Measurements from ENCODE around the gene STARD5. TPM values are rescaled to one million over a fixed set of nuclear protein-coding genes. Genes with fewer than 3 reads are reported as not detected.

Gene STARD5
- total and polyA plus RNA-seq, 10 donors: 6.4 to 18.9 (median 10.9) TPM

GRCh38 chr15:81313686-81314085 is 10.3 kb downstream of the STARD5 start:
- no peak for DNase-seq
- no peaks in the 10 kb centered on the region for H3K9me3 ChIP-seq
- no peak for TF ChIP-seq CTCF (IDR thresholded peaks at IDR 0.05 in 8 of 11, conservative IDR thresholded peaks at IDR 0.05 in 3 of 11)
- no peak for TF ChIP-seq POLR2AphosphoS5 (IDR thresholded peaks at IDR 0.05)
- TF ChIP-seq POLR2A (IDR thresholded peaks at IDR 0.05): no peak
- no peaks in the 10 kb centered on the region for H3K27me3 ChIP-seq (replicated peaks in 1 of 7)
- peaks cover 31 to 100% (median 68%) of the 10 kb centered on the region in 6 donors for H3K4me1 ChIP-seq
- intact Hi-C loops (cut with DNase I; ENCODE audit: low total_unique reads): no loop called here
- 78 to 88% (median 83%) methylated on average over 5 of the region's 5 CpGs for WGBS, 5 donors
- peaks cover 0 to 90% (median 44%) of the 10 kb centered on the region in 6 donors for H3K36me3 ChIP-seq
- peak overlapping the region in 7 of 8 donors; percentile 22 to 98 (median 83) for H3K27ac ChIP-seq
- H3K4me3 ChIP-seq: no peak overlapping the region

GRCh38 chr15:81312790-81313543 is 11.0 kb downstream of the STARD5 start:
- Histone ChIP-seq H3K4me3 (peak overlapping the region in 1 of 8 donors; percentile 37), H3K9me3 (no peaks in the 10 kb centered on the region), H3K27me3 (replicated peaks in 1 of 7) (no peaks in the 10 kb centered on the region), H3K36me3 (peaks cover 0 to 90% (median 46%) of the 10 kb centered on the region in 6 donors), H3K27ac (peak overlapping the region; percentile 22 to 98 (median 82)), H3K4me1 (peaks cover 27 to 99% (median 64%) of the 10 kb centered on the region in 6 donors)
- TF ChIP-seq POLR2A (IDR thresholded peaks at IDR 0.05): no peak
- peak; percentile 54 to 77 (median 66) for TF ChIP-seq POLR2AphosphoS5 (IDR thresholded peaks at IDR 0.05)
- intact Hi-C loops (cut with DNase I; ENCODE audit: low total_unique reads): no loop called here
- DNase-seq: peak; percentile 77
- 78 to 87% (median 83%) methylated on average over 17 to 22 of the region's 22 CpGs for WGBS, 5 donors

- TF ChIP-seq POLR2A (IDR thresholded peaks at IDR 0.05) (no peak), POLR2AphosphoS5 (IDR thresholded peaks at IDR 0.05) (peak in 2 of 3 donors; percentile 44 to 75)
- H3K4me3 ChIP-seq: peak overlapping the region in 1 of 8 donors; percentile 37
- H3K27me3 ChIP-seq (replicated peaks in 1 of 7): no peaks in the 10 kb centered on the region
- WGBS, 5 donors: 39 to 53% (median 51%) methylated on average over 10 of the region's 10 CpGs
- H3K27ac ChIP-seq: peak overlapping the region; percentile 22 to 98 (median 82)
- peaks cover 1 to 90% (median 47%) of the 10 kb centered on the region in 6 donors for H3K36me3 ChIP-seq
- intact Hi-C loops (cut with DNase I; ENCODE audit: low total_unique reads): no loop called here
- DNase-seq: peak; percentile 78
- H3K4me1 ChIP-seq: peaks cover 26 to 99% (median 57%) of the 10 kb centered on the region in 6 donors
- H3K9me3 ChIP-seq: no peaks in the 10 kb centered on the region
Measured at GRCh38 chr15:81311752-81312464, 12.0 kb downstream of the STARD5 start.

- WGBS, 5 donors: 95 to 97% (median 96%) methylated on average over 5 of the region's 5 CpGs
- no peaks in the 10 kb centered on the region for H3K27me3 ChIP-seq (replicated peaks in 1 of 7)
- peaks cover 7 to 94% (median 61%) of the 10 kb centered on the region in 6 donors for H3K36me3 ChIP-seq
- peaks cover 28 to 99% (median 56%) of the 10 kb centered on the region in 6 donors for H3K4me1 ChIP-seq
- no peaks in the 10 kb centered on the region for H3K9me3 ChIP-seq
- peak overlapping the region in 7 of 8 donors; percentile 2 to 98 (median 83) for H3K27ac ChIP-seq
- DNase-seq: no peak
- TF ChIP-seq POLR2AphosphoS5 (IDR thresholded peaks at IDR 0.05): peak in 2 of 3 donors; percentile 51 to 65
- no peak for TF ChIP-seq CTCF (IDR thresholded peaks at IDR 0.05 in 8 of 11, conservative IDR thresholded peaks at IDR 0.05 in 3 of 11)
- intact Hi-C loops (cut with DNase I; ENCODE audit: low total_unique reads): no loop called here
- H3K4me3 ChIP-seq: no peak overlapping the region
Measured at GRCh38 chr15:81310480-81310879, 13.5 kb downstream of the STARD5 start.
